GM23248 (cell line): ENCODE measurements around the gene PHACTR4. TPM values are rescaled to one million over a fixed set of nuclear protein-coding genes. Genes with fewer than 3 reads are reported as not detected.

Source experiments
- DNase-seq: peaks from one replicate; pipeline ENCODE4 v3.0.0-alpha.2; 2015
- H2AFZ ChIP-seq: fragments of 200-600 bp; sonication (generic); 2 replicates; pipeline ENCODE4 v1.6.1; 2016; ENCODE audit warnings: antibody characterized with exemption
- H3F3A ChIP-seq: fragments of 200-600 bp; sonication (generic); 2 replicates; pipeline ENCODE4 v1.6.1; 2016; ENCODE audit warnings: mild to moderate bottlenecking, antibody characterized with exemption, mixed run types; ENCODE audit not compliant: insufficient read depth
- H3K27ac ChIP-seq: fragments of 200-600 bp; sonication (generic); 2 replicates; pipeline ENCODE4 v1.5.1; 2016; ENCODE audit warnings: mild to moderate bottlenecking
- H3K27me3 ChIP-seq: fragments of 200-600 bp; sonication (generic); replicated peaks from 2 replicates; pipeline ENCODE4 v1.6.1; 2016; ENCODE audit warnings: mild to moderate bottlenecking; ENCODE audit not compliant: insufficient read depth
- H3K36me3 ChIP-seq: fragments of 200-600 bp; sonication (generic); 2 replicates; pipeline ENCODE4 v1.6.1; 2016; ENCODE audit warnings: low read depth, mild to moderate bottlenecking
- H3K4me1 ChIP-seq: fragments of 200-600 bp; sonication (generic); 2 replicates; pipeline ENCODE4 v1.6.1; 2016; ENCODE audit warnings: mild to moderate bottlenecking; ENCODE audit not compliant: insufficient read depth
- H3K4me2 ChIP-seq: fragments of 200-600 bp; sonication (generic); one replicate; pipeline ENCODE4 v1.6.1; 2016; ENCODE audit warnings: mild to moderate bottlenecking; ENCODE audit not compliant: unreplicated experiment
- H3K4me3 ChIP-seq: fragments of 200-600 bp; sonication (generic); 2 replicates; pipeline ENCODE4 v1.5.1; 2016; ENCODE audit warnings: mild to moderate bottlenecking
- H3K79me2 ChIP-seq: fragments of 200-600 bp; sonication (generic); 2 replicates; pipeline ENCODE4 v1.6.1; 2016; ENCODE audit warnings: mild to moderate bottlenecking; ENCODE audit not compliant: insufficient read depth
- H3K9ac ChIP-seq: fragments of 200-600 bp; sonication (generic); 2 replicates; pipeline ENCODE4 v1.6.1; 2016; ENCODE audit warnings: mild to moderate bottlenecking
- H3K9me2 ChIP-seq: fragments of 200-600 bp; sonication (generic); 2 replicates; pipeline ENCODE4 v1.6.1; 2016; ENCODE audit warnings: mixed run types, mild to moderate bottlenecking, moderate library complexity; ENCODE audit not compliant: insufficient read depth
- H3K9me3 ChIP-seq: fragments of 200-600 bp; sonication (generic); one replicate; pipeline ENCODE4 v1.6.1; 2017; ENCODE audit warnings: low read depth
- H4K20me1 ChIP-seq: fragments of 200-600 bp; sonication (generic); 2 replicates; pipeline ENCODE4 v1.6.0; 2016; ENCODE audit not compliant: insufficient read depth
- EZH2 ChIP-seq: fragments of 200-600 bp; sonication (generic); IDR thresholded peaks from 2 replicates; pipeline ENCODE4 v1.6.1; 2018; ENCODE audit warnings: antibody characterized with exemption, mild to moderate bottlenecking; ENCODE audit not compliant: insufficient read depth, poor library complexity, severe bottlenecking
- EZH2phosphoT487 ChIP-seq: fragments of 200-600 bp; sonication (generic); IDR thresholded peaks from 2 replicates; pipeline ENCODE4 v1.6.1; 2018; ENCODE audit warnings: antibody characterized with exemption, moderate library complexity, mild to moderate bottlenecking, low read depth; ENCODE audit not compliant: insufficient read depth
- WGBS, 2 experiments: methylation state at CpG; one replicate each; pipeline ENCODE4 v1.1.6; 2015 to 2017; ENCODE audit warnings: low lambda C conversion rate in 2 of 2, low coverage in 1 of 2; ENCODE audit errors: missing lambda C conversion rate in 2 of 2; 5-methylcytosine and 5-hydroxymethylcytosine counted together
- in situ Hi-C: fragments of 300-500 bp; cut with MboI; formaldehyde crosslinking; loops from 2 replicates; pipeline ENCODE4 v1.15.0; 2020
- polyA plus RNA-seq: library from polyadenylated mRNA; unstranded; fragments of >200 nt; fragmentation: Nextera tagmentation; extraction: Ambion mirVana; gene quantifications from 2 replicates; pipeline ENCODE4 v1.2.1, GENCODE V29; 2016
- total RNA-seq: library from RNA; depleted of rRNA; stranded (reverse); fragments of >200 nt; shearing (Covaris generic); gene quantifications from 2 replicates; pipeline ENCODE4 v1.2.3, GENCODE V29; 2014

Gene PHACTR4
- total and polyA plus RNA-seq, 2 experiments from 2014 or later = 5.2 to 14.3 TPM

DNA sequence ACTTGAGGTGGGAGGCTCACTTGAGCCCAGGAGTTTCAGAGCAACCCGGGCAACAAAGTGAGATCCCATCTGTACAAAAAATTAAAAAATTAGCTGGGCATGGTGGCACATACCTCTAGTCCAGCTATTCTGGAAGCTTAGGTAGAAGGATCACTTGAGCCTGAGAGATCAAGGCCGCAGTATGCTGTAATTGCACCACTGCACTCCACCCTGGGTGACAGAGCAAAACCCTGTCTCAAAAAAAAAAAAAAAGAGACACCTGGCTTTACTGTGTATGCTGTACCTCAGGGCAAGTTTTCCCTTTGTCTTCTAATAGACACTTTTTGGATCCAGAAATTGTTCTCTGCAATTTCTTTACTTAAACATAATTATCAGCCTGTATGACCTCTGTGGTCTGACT lies 113.2 kb downstream of the PHACTR4 start:
- TF ChIP-seq EZH2 = no peak
- TF ChIP-seq EZH2phosphoT487 = no peak
- WGBS, 2 experiments = 98 to 100% methylated on average over 2 of the region's 2 CpGs

DNA sequence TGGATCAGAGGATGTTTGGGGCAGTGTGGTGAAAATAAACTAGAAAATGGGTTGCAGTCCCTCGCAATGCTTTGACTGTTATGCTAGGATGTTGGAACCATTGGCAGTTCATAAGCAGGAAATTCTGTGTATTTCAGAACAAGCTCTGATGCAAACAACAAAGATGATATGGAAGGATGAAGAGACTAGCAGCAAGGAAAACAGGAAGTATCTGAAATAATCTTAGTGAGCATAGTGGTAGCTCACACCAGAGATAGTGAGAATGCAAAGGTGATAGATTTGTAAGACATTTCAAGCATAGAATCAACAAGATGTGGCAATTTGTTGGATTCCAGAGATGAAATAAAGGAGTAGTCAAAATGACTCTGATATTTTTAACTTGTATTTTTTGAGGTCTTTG lies 125.2 kb downstream of the PHACTR4 start:
- no peak for TF ChIP-seq EZH2phosphoT487
- no peak for TF ChIP-seq EZH2
- Histone ChIP-seq H3K9me2 (no peaks in the 10 kb centered on the region), H3K79me2 (no peaks in the 10 kb centered on the region), H4K20me1 (no peaks in the 10 kb centered on the region), H3K4me2 (no peak overlapping the region), H3K27ac (no peak overlapping the region), H2AFZ (no peak overlapping the region), H3F3A (no peaks in the 10 kb centered on the region), H3K27me3 (no peaks in the 10 kb centered on the region), H3K36me3 (peaks cover 7% of the 10 kb centered on the region), H3K4me3 (no peak overlapping the region), H3K9ac (no peak overlapping the region), H3K9me3 (no peaks in the 10 kb centered on the region), H3K4me1 (no peaks in the 10 kb centered on the region)
- 95 to 100% methylated on average over 1 of the region's 1 CpG for WGBS, 2 experiments
- no peak for DNase-seq
- in situ Hi-C loops = no loop called here

More for the DNA sequence above, 113.2 kb downstream of the PHACTR4 start:
- no peak overlapping the region for H3K27ac ChIP-seq
- no peaks in the 10 kb centered on the region for H3K79me2 ChIP-seq
- H3K4me3 ChIP-seq = no peak overlapping the region
- H3K9ac ChIP-seq = no peak overlapping the region
- no peaks in the 10 kb centered on the region for H3K4me1 ChIP-seq
- H4K20me1 ChIP-seq = no peaks in the 10 kb centered on the region
- DNase-seq = no peak
- H2AFZ ChIP-seq = no peak overlapping the region; the same call in 1 of the 2 replicates
- in situ Hi-C loops = no loop called here
- H3F3A ChIP-seq = no peaks in the 10 kb centered on the region
- H3K36me3 ChIP-seq = peaks cover 3% of the 10 kb centered on the region; the same call in 1 of the 2 replicates
- H3K9me3 ChIP-seq = no peaks in the 10 kb centered on the region
- no peaks in the 10 kb centered on the region for H3K9me2 ChIP-seq
- no peak overlapping the region for H3K4me2 ChIP-seq
- H3K27me3 ChIP-seq = no peaks in the 10 kb centered on the region

DNA sequence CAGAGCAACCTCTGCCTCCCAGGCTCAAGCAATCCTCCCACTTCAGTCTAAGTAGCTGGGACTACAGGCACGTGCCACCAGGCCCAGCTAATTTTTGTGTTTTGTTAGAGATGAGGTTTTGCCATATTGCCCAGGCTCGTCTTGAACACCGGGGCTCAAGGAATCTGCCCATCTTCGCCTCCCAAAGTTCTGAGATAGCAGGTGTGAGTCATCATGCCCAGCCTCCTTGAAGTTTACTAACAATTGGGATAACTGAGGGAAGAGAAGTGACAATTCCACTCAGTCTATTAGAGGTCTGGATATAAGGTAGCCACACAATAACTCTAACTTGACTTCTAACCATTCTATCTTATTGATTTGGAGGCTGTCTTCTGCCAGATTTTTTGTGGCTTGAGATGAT lies 130.0 kb downstream of the PHACTR4 start:
- 73 to 74% methylated on average over 4 of the region's 4 CpGs for WGBS, 2 experiments
- no peak for TF ChIP-seq EZH2phosphoT487
- no peak for TF ChIP-seq EZH2
- no peak overlapping the region for H3K4me3 ChIP-seq
- no peaks in the 10 kb centered on the region for H3K27me3 ChIP-seq
- no peak overlapping the region for H3K9ac ChIP-seq
- no peaks in the 10 kb centered on the region for H3K4me1 ChIP-seq
- no peaks in the 10 kb centered on the region; the same call in 1 of the 2 replicates for H3K36me3 ChIP-seq
- no peak overlapping the region for H3K27ac ChIP-seq
- DNase-seq = no peak
- no peaks in the 10 kb centered on the region for H4K20me1 ChIP-seq
- no peaks in the 10 kb centered on the region for H3K9me2 ChIP-seq
- H2AFZ ChIP-seq = no peak overlapping the region
- no peak overlapping the region for H3K4me2 ChIP-seq
- 0 out of 2 replicates have a peak, but pooled peaks cover 6% of the 10 kb centered on the region for H3F3A ChIP-seq
- no peaks in the 10 kb centered on the region for H3K9me3 ChIP-seq
- peaks cover 4% of the 10 kb centered on the region; the same call in 1 of the 2 replicates for H3K79me2 ChIP-seq
- in situ Hi-C loops = no loop called here

DNA sequence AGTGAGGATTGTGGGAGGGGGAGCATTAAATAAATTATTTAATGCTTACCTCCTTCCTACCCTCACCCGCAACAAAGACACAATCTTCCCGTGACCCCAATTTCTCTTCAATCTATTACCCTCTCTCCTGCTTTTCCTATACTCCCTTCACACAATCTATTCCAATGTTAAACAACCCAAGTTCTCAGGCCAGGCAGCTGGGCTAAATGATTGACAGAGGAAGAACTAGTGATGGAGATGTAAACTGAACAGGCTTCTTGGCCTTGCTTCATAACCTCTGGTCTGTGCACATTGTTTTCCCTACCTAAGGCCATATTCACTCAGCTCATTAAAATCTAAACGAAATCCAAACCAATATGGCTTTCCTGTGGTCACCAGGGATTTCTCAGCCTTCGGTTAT lies 132.4 kb downstream of the PHACTR4 start:
- in situ Hi-C loops = no loop called here
- H3K9me3 ChIP-seq = no peaks in the 10 kb centered on the region
- DNase-seq = no peak
- H3K36me3 ChIP-seq = peaks cover 7% of the 10 kb centered on the region
- TF ChIP-seq EZH2 = no peak
- no peak for TF ChIP-seq EZH2phosphoT487
- no peaks in the 10 kb centered on the region for H3K27me3 ChIP-seq
- no peaks in the 10 kb centered on the region for H3K9me2 ChIP-seq
- H3K4me3 ChIP-seq = no peak overlapping the region
- H3K4me2 ChIP-seq = no peak overlapping the region
- no peak overlapping the region for H3K9ac ChIP-seq
- H3K27ac ChIP-seq = no peak overlapping the region
- no peak overlapping the region for H2AFZ ChIP-seq
- H3F3A ChIP-seq = peaks cover 16% of the 10 kb centered on the region
- peaks cover 24% of the 10 kb centered on the region for H3K79me2 ChIP-seq
- no peaks in the 10 kb centered on the region for H3K4me1 ChIP-seq
- no peaks in the 10 kb centered on the region for H4K20me1 ChIP-seq
- WGBS, 2 experiments = 75 to 81% methylated on average over 4 of the region's 4 CpGs

DNA sequence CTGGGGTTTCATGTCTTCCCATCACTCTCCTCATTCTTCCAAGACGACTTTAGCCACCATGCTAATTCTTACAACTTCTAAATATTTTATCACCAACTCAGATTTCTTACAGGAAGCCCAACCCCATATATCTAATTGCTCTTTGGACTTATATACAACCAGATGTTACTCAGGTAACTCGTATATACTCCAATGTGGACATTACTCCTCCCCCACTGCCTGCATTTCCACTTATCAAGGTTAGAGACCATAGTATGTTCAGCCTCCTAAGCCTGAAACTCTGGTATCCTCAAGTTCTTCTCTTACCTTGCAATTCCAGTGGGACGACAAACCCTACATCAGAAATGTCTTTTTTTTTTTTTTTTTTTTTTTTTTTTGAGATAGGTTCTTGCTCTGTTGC lies 133.6 kb downstream of the PHACTR4 start:
- 25 to 36% methylated on average over 3 of the region's 3 CpGs for WGBS, 2 experiments
- Histone ChIP-seq H4K20me1 (no peaks in the 10 kb centered on the region), H3K4me1 (no peaks in the 10 kb centered on the region; the same call in 1 of the 2 replicates), H3K36me3 (peaks cover 19% of the 10 kb centered on the region), H3K9ac (no peak overlapping the region), H3K27ac (no peak overlapping the region), H3K27me3 (no peaks in the 10 kb centered on the region), H3K9me3 (no peaks in the 10 kb centered on the region), H3F3A (peaks cover 28% of the 10 kb centered on the region), H3K79me2 (peaks cover 36% of the 10 kb centered on the region), H3K9me2 (no peaks in the 10 kb centered on the region), H3K4me3 (no peak overlapping the region), H2AFZ (no peak overlapping the region), H3K4me2 (no peak overlapping the region)
- in situ Hi-C loops = no loop called here
- TF ChIP-seq EZH2phosphoT487 = no peak
- no peak for TF ChIP-seq EZH2
- DNase-seq = no peak
